Cardiac muscle cell (in vitro differentiated cells and primary cell): ENCODE results near the gene TBCD. TPM values are rescaled to one million over a fixed set of nuclear protein-coding genes. Genes with fewer than 3 reads are reported as not detected.

Experiments
- DNase-seq, 2 donors: peaks; one replicate each; pipeline versions ENCODE4 v3.0.0 to v3.0.0-alpha.2; 2010 to 2017; ENCODE audit warnings: low read depth in 1 of 2, low spot score in 1 of 2
- H3K27ac ChIP-seq: fragments of 200-600 bp; sonication (generic); 2 replicates; pipeline ENCODE4 v1.5.1; 2016
- H3K27me3 ChIP-seq: fragments of 200-600 bp; sonication (generic); 2 replicates; pipeline ENCODE4 v1.6.0; 2016; ENCODE audit warnings: control low read depth
- H3K36me3 ChIP-seq: fragments of 200-600 bp; sonication (generic); 2 replicates; pipeline ENCODE4 v1.5.1; 2016; ENCODE audit warnings: control low read depth
- H3K4me1 ChIP-seq: fragments of 200-600 bp; sonication (generic); 2 replicates; pipeline ENCODE4 v1.8.1; 2017; ENCODE audit warnings: low read depth, mild to moderate bottlenecking, mixed run types
- H3K4me3 ChIP-seq: fragments of 200-600 bp; sonication (generic); 2 replicates; pipeline ENCODE4 v1.5.1; 2016; ENCODE audit warnings: mild to moderate bottlenecking
- H3K9me3 ChIP-seq: fragments of 200-600 bp; sonication (generic); 2 replicates; pipeline ENCODE4 v1.5.1; 2017; ENCODE audit warnings: low read depth, mild to moderate bottlenecking, control low read depth
- CTCF ChIP-seq: IDR thresholded peaks from 2 replicates; pipeline ENCODE4 v1.5.1; 2012; ENCODE audit warnings: low read depth, mild to moderate bottlenecking, low read length
- polyA plus RNA-seq: library from polyadenylated mRNA; unstranded; fragments of >200 nt; fragmentation: Nextera tagmentation; extraction: Ambion mirVana; gene quantifications from 2 replicates; pipeline ENCODE4 v1.2.1, GENCODE V29; 2016
- total RNA-seq: library from RNA; depleted of rRNA; stranded (reverse); fragments of >200 nt; gene quantifications from 2 replicates; pipeline ENCODE4 v1.2.3, GENCODE V29; 2016

TBCD gene
- total and polyA plus RNA-seq, 2 experiments from 2014 or later, result 55.7 to 66.0 TPM

GRCh38 chr17:82887255-82888164, 135.6 kb downstream of the TBCD start:
- H3K9me3 ChIP-seq, result no peaks in the 10 kb centered on the region
- TF ChIP-seq CTCF, result no peak
- no peaks in the 10 kb centered on the region for H3K27me3 ChIP-seq
- no peaks in the 10 kb centered on the region for H3K36me3 ChIP-seq
- no peak overlapping the region for H3K4me3 ChIP-seq
- H3K4me1 ChIP-seq, result peaks cover 8% of the 10 kb centered on the region
- peak in 1 of 2 donors; percentile 4 for DNase-seq
- H3K27ac ChIP-seq, result no peak overlapping the region

GRCh38 chr17:82888583-82889495, 137.0 kb downstream of the TBCD start:
- H3K27ac ChIP-seq, result no peak overlapping the region
- no peaks in the 10 kb centered on the region for H3K27me3 ChIP-seq
- H3K9me3 ChIP-seq, result no peaks in the 10 kb centered on the region
- H3K36me3 ChIP-seq, result no peaks in the 10 kb centered on the region
- DNase-seq, result no peak
- peaks cover 8% of the 10 kb centered on the region for H3K4me1 ChIP-seq
- H3K4me3 ChIP-seq, result no peak overlapping the region
- no peak for TF ChIP-seq CTCF

GRCh38 chr17:82889496-82890338, 137.9 kb downstream of the TBCD start:
- TF ChIP-seq CTCF, result no peak
- Histone ChIP-seq H3K4me1 (peaks cover 8% of the 10 kb centered on the region), H3K27ac (no peak overlapping the region)

GRCh38 chr17:82890339-82890730, 138.5 kb downstream of the TBCD start:
- Histone ChIP-seq H3K36me3 (no peaks in the 10 kb centered on the region), H3K4me1 (peaks cover 8% of the 10 kb centered on the region), H3K27ac (no peak overlapping the region), H3K27me3 (no peaks in the 10 kb centered on the region), H3K9me3 (no peaks in the 10 kb centered on the region), H3K4me3 (no peak overlapping the region)
- no peak for TF ChIP-seq CTCF
- DNase-seq, result no peak

More at GRCh38 chr17:82889496-82890338, 137.9 kb downstream of the TBCD start:
- no peak overlapping the region for H3K4me3 ChIP-seq
- DNase-seq, result no peak
- H3K27me3 ChIP-seq, result no peaks in the 10 kb centered on the region
- no peaks in the 10 kb centered on the region for H3K9me3 ChIP-seq
- H3K36me3 ChIP-seq, result no peaks in the 10 kb centered on the region
